Measurements from ENCODE around the gene EMX1.
"Not testable (repeated sequence)": the region's sequence is repeated elsewhere in the genome, so short reads cannot be mapped to it uniquely, and the experiment has no call there.

Gene EMX1

DNA sequence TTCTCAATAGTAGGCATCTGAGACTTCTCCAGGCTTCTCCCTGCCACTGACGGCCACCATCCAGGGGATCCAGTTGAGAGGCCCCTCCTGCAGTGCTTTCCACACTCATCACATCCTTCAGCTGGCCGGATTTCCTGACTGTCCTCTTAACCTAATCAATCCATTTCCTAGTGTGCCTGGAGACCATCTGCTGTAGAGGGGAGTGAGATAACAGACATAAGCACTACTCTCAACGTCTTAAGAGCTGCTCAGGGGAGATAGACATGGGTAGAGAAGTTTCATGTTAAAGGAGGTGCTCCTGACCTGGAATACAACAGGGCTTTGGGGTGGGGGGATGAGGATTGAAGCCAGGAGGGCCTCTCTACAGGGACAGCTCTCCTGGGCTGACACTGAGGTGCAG is 15.9 kb upstream of the EMX1 start:
- no peak for DNase-seq

DNA sequence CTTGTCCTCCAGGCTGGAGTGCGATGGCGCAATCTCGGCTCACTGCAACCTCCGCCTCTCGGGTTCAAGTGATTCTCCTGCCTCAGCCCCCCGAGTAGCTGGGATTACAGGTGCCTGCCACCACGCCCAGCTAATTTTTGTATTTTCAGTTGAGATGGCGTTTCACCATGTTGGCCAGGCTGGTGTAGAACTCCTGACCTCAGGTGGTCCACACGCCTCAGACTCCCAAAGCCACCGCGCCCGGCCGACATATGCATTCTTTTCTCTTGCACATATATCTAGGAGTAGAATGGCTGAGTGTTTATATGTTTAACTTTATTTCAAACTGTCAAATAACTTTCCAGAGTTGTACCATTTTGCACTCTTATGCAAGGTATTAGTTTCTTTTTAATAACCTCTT is 9.9 kb upstream of the EMX1 start:
- not testable (repeated sequence) for DNase-seq

DNA sequence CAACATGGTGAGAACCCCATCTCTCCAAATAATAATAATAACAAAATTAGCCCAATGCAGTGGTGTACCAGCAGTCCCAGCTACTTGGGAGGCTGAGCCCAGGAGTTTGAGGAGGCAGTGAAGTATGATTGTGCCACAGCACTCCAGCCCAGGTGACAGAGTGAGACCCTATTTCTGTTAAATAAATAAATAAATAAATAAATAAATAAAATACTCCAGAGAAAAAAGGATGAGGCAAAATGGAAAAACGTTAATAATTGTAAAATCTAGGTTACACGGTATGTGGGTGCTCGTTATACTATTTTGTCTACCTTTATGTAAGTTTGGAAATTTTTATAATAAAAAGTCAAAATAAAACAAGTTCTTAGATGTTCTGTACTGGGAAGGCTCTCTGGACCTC is 8.6 kb upstream of the EMX1 start:
- DNase-seq, result no peak

DNA sequence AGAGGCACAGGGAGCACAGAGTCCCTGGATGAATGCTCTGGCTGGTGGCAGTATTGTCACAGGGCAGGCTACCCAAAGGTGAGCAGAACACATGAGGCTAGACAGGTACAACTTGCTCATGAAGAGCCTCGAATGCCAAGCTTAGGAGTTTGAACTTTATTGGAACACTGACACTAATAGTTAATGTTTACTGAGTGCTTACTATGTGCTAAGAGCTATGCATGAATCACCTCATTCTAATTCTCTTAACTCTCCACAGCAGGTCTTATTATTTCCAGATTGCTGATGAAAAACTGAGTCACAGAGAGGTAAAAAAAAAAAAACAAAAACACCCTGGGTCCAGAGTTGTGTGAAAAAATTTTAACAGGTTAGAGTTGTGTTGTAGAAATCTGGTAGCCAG is 6.1 kb upstream of the EMX1 start:
- no peak for DNase-seq

DNA sequence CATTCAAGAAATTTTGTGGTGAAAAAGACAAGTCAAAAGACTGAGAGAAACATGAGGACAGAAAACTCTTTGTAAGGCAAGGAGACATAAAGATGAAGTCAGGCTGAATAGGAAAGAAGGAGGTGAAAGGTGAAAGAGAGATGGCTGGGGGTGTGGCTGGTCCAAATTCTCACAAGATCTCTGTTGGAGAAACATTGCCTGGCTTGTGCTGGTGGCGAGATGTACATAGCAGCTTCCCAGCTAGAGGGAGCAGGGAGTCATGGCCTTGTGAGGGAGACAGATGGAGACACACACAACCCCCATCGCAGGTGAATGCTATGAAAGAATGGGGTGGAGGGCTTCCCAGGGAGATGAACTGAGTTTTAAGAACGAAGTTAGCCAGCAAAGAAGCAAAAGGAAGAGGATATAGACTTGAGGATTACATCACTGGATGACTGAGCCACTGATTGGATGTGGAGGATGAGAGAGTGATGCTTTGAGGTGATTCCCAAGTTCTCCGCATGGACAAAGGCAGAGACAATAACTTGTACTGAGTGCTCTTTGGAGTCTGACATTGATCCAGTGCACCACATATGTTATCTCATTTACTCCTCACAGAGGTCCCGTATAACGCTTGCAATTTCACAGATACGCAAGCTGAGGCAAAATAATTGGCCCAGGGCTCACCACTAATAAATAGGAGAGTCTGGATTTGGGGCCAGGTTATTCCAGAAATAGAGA is 3.7 kb upstream of the EMX1 start:
- no peak for DNase-seq

DNA sequence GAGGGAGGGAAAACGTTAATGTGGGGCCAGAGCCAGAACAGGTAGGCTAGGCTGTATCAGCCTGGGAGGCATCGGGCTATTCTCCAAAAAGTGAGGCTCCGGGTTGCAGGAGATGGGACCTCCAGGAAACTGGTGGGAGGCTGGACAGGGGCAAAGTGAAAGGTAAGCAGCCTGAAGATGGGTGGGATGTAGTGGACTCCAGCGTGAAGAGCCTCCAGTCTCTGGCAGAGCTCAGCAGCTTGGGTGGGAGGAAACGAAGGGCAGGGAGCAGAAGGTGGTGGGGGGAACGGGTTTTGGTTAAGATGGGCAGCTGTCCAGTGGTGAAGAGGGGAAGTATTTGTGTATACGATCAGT is 3.1 kb upstream of the EMX1 start:
- DNase-seq, result no peak

DNA sequence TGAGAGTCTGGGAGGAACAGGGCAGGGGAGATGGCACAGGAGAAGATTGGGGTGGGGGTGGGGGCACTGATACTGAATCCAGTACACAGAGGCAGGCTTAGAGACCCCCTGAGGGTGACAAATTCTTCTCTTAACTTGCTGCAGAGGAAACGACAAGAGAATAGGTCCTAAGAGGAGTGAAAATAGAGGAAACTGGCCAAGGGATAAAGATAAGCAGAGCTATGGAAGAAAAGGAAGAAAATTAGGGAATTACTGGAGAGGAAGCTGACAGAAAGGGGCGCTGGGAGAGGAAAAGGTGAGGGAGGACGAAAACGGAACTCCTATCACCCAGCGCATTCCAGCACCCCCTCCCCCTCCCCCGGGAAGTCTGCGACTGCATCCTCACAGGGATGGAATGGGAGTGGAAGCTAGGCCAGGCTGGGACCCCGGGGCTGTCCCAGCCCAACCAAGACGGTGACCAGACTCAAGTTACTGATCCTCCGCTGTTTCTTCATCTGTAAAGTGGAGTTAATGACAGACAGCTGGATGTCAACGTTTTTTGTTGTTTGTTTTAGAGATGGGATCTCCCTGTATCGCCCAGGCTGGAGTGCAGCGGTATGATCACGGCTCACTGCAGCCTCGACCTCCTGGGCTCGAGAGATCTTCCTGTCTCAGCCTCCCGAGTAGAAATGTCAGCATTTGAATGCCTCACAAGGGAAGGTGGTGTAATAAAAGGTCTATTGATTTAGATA is 2.6 kb upstream of the EMX1 start:
- no peak for DNase-seq

DNA sequence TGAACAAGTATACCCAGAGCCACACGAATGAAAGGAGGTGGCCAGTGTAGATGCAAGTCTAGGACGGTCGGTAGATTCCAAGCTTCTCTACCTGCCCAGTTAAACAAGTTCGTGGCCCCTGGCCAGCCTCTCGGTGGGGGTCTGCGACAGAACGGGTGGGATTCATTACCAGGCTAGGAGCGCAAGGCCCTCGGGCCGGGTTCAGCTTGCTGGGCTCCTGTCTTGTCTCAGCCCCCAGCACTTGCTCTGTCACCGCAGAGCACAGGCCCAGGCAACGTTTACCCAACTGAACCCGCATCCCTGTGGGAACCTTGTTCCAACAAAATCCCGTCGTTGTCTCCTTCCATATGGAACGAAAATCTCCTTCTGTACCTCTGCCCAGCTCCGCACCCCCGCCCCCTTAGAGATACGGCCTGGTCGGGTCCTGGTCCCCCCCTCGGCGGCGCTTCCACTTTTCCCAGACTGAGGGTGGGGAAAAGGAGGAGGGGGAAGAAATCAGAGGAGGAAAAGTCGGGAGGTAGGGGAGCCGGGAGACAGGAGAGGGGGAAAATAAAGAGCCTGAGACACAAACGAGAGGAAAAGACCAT is 1.9 kb upstream of the EMX1 start:
- DNase-seq, result no peak

DNA sequence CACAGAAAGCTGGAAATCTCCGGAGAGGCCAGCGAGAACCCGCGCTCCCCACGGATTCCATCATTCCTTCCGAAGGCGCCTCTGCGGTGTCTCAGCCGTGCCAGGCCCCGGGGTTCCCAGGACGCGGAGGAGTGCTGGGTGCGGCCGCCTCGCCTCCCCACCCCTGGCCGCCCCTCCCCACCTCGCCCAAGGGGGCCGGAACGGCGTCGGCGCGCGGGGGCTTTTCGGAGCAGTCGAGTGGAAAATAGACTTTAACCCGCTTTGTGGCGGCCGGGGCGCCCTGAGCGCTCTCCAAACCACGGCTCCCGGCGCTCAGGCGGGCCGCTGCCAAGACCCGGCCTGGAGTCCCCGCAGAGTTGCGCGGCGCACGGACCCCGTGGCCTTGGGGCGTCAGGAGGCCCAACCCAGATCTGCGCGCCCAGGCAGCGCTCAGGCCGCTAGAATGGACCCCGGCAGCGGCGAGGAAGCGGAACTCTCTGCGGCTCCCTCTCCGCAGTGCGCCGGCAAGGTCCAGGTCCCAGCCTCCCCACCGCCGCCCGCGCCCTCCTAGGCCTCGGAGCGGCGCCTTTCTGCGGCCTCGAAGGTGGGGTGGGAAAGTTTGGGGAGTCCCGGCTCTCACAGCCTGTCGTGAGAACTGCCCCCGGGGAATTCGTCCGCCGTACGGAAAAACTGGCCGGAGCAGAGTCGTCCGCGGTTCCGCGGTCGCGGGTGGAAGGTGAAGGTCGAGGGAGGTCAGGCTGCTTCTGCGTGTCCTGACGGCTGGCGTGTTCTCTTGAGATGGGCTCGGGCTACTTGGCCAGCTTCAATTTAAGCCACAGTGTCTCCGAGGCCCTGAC is 1.2 kb upstream of the EMX1 start:
- peak; percentile 56 for DNase-seq

DNA sequence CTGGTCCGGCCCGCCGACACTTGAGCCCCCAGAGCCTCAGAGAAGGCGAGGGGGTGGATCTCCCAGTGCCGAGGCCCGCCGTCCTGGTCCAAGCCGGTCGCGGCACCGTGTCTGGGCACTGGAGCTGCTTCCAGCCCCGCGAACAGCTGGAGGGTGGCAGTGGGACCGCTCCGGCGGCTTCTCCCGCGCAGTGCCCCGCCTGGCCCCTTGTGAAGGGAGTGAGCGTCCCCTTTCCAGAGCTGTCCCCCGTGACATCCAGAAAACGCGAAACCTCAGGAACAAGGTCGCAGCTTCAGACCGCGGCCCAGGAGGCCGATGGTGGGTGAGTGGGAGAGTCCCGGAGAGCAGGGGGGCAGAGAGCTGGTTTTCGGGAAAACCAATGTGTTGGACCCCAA is 579 bp upstream of the EMX1 start:
- no peak for DNase-seq

DNA sequence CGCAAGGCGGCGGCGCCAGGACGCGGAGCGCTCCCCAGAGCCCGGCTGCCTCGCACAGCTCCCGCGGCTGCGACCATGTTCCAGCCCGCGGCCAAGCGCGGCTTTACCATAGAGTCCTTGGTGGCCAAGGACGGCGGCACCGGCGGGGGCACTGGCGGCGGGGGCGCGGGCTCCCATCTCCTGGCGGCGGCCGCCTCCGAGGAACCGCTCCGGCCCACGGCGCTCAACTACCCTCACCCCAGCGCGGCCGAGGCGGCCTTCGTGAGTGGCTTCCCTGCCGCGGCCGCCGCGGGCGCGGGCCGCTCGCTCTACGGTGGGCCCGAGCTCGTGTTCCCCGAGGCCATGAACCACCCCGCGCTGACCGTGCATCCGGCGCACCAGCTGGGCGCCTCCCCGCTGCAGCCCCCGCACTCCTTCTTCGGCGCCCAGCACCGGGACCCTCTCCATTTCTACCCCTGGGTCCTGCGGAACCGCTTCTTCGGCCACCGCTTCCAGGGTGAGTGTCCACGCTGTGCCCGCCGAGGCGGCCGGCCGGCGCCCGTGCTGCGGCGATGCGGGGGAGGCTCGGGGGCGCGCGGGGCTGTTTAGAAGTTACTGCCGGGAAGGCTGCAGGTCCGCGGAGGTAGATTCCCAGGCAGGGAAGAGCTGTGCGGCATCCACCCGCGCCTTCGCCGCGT is 696 bp downstream of the EMX1 start:
- no peak for DNase-seq

DNA sequence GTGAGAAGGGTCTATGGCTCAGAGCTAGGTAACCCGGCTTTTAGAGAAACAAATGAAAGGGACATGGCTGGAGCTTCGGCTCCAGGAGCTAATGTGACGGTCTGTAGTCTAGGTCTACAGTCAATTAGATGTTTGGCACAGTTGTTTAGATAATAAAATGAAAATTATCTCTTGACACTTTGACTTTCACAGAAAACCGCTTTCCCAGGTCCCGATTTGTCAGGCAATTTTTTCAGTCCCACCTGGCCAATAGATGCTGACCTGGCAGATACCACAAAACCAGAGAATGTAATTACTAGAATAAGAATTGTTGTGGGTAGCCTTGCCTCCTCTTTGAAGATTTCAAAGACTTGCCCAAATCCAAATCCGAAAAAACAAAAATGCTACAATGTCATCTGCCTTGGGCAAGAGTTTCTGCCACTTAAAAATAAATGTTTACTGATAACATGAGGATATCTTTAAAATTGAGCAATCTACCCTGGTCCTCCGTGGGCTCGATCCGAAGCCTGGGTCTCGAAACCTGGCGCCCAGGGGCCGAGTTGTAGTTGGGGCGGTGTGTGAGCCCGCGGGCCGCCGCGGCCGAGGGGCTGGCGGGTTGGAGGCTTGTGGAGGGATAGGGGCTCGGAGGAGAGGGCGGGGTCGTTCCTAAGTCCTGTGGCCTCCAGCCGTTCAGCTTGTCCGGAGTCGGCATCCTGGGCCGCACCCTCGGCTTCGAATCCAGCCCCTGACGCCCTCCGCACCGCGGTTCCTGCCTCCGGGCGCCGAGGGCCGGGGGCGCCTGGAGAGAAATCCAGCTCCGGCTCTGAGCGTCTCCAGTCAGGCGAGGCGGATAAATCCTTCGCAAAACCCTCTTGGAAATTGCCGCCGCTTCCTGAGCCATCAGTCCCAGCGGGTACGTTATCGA is 2.3 kb downstream of the EMX1 start:
- DNase-seq, result no peak

DNA sequence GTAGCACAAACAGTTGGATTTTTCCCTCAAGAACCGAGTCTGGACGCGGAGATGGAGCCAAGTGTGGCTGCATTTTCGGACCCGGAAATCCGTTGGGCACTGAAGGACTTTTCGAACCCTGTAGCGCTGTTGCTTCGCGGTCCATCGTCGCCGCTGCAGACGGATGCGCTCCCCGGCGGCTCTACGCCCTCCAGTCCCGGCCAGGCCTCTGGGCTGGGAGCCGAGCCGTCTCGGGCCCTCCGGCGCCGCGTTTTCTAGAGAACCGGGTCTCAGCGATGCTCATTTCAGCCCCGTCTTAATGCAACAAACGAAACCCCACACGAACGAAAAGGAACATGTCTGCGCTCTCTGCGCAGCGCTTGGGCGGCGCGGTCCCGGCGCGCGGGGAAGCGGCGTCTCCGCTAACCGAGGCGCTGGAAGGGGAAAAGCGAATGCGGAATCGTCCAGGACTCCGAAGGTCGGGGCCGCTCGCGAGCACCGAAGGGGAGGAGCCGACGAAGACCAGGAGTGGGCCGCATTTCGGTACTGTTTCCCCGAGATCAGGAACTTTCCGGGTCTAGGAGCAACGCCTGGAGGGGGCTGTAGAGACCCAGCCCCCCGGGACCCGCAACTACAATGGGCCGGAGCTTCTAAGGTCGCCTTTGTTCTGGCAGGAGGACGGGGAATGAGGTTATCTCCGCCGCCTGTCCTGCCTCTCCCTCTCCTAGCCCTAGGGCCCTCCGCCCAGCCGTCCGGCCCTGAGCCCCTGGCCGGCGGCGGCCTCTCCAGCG is 3.2 kb downstream of the EMX1 start:
- peak; percentile 46 for DNase-seq

DNA sequence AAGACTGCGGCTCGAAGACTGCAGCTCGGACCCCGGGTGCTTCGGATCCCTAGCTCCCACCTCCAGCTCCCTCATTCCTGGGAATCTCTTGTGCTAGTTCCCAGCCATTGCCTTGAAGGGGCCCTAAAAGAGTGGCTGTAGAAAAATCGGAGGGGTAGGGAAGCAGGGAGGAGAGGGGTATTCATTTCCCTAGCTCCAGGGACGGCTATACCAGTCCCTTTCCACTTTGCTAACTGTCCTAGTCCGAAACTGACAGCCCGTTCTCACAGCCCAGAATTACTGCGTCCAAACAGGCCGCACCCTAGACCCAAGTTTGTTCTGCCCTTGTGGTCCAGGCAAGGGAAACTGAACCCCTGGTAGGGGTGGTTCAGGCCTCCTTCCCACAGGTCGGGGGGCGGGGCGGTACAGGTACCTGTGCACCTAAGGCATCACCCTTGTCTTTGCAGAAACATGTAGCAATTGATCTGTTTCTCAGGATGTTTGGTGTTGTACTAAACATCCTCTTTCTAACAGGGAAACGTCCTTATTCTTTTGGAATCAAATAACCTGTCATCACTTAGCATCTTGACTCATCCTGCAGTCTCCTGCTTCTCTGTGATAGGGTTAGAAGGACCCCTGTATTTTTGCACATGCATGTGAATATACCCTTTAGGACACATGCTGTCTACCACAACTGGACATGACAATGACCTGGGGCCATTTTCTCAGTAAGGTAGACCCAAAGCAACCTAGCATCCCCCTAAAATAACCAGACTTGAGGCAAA is 4.0 kb downstream of the EMX1 start:
- no peak for DNase-seq

DNA sequence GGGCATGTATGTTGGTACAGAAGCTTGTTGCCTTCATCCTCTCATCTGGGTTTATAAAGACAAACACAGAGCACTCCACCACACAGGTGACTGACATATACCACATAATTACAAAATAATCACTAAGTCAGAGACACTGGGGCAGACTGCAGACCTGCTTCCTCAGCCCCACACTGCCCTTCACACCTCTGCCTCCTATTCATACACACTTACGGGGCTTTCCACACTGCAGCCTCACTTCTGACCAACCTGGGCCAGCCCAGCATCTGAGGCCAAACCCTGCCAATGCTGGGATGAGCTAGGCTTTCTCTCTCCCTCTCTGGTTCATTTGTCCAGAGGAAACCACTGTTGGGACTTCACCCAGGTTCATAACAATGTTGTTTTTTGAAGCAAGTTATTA is 4.5 kb downstream of the EMX1 start:
- no peak for DNase-seq

DNA sequence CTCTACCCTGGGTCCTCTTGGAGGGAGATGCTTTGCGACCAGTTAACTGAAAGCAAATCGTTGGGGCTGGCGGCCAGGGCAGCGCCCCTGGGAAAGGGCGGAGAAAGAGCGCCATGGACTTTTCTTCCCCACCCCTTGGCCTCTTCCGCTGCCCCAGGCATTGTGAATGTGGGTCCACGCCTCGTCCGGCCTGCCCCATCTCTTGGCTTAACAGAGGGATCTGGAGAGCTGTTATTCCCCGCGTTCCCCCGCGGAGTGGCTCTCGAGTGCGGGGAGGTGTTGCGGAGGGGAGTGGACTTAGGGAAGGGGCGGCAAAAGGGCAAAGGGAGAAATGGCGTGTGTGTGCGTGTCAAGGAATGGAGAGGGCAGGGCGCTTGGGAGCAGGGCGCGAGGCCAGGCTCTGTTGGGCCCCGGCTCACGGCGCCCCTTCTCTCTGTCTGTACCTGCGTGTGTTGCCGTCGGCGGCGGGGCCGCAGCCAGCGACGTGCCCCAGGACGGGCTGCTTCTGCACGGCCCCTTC is 6.6 kb downstream of the EMX1 start:
- peak; percentile 10 for DNase-seq

DNA sequence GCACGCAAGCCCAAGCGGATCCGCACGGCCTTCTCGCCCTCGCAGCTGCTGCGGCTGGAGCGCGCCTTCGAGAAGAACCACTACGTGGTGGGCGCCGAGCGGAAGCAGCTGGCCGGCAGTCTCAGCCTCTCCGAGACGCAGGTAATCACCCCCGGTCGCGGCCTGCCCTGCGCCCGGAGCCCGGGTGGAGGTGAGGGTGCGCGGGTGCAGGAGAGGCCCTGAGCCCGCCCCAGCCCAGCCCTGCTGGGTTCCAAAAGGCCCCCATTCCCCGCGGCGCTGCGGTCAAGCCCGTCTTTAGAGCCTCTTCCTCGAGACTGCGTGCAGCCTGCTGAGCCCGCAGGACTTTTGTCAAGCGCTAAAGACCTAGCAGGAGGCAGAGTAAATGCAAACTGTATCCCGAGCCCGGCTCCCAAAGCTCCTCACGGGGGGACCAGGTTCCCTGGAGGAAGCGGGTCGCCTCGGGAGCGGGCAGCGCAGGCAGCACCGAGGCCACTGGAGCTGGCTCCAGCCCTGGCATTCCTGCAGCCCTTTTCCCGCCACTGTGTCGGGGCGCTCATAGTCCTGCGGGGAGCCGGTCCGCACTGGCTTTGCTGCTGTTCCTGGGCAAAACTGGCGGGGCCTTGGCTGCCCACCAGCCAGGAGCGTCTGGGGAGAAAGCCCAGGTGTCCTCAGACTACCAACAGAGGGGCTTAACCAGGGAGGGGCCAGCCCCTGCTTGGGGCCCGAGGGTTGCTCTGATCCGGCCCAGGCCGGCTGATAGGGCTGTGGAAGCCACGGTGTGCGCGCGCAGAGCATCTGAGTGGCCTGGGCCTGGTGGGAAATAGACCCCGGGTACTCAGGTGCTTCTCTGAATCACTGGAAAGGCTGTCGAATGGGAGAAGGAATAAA is 7.3 kb downstream of the EMX1 start:
- no peak for DNase-seq

DNA sequence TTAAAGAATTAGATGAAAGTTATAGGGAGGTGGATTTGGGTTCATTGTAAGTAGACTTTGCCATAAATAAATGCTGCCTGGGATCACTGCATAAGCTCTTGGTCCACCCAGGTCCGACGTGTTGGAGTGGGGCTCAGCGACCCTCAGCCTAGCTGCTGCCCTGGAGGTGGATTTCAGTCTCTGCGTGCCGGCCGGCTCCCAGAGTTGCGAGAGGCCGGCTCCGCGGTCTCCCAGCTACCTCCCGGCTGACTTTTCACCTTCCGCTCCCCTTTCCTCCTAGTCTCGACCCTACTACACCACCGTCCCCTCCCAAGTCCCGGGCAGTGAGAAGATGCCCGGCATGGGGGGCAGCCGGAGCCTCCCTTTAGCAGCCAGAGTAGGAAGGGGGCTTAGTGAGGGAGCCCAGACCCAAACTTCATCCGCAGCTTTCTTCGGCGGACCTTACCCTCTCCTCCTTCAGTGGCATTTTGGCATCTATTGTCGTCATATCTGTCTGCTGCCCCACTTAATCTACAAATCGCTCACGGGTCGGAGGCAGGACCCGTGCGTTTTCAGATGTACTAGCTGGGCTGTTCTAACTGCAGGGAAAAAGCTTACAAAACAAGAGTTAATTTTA is 8.1 kb downstream of the EMX1 start:
- no peak for DNase-seq

DNA sequence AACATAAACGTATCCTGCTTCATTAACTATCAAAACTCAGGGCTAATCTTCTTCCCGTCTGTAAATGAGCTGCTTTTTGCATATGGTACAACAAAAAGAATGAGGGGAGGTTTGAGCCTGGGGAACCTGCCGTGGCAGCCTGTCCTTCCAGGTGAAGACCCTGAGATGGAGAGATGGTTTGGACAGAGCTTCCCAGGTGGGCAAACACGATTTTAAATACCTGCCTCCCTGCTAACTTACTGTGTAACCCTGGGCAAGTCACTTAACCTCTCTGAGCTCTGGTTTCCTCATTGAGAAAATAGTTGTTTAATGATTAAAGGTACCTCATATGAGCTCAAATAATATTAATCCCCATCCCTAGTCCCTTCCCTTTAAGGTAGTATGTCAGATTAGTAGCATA is 9.0 kb downstream of the EMX1 start:
- no peak for DNase-seq

All from stimulated activated CD4-positive, alpha-beta T cell treated with anti-CD3 and anti-CD28 coated beads, Interleukin-4, amount 100 ng/mL, for 1 hour (primary cell).